ENCODE results near the gene GLB1L2.
A peak's percentile ranks its signal among the peaks of the same experiment; 100 is the strongest.

GLB1L2 gene

GRCh38 chr11:134349109-134349801 lies 17.5 kb downstream of the GLB1L2 start:
- no peak for DNase-seq

GRCh38 chr11:134349802-134350355 lies 18.1 kb downstream of the GLB1L2 start:
- DNase-seq: no peak

GRCh38 chr11:134350381-134350780 lies 18.6 kb downstream of the GLB1L2 start:
- no peak for DNase-seq

- DNase-seq: no peak
Observed at GRCh38 chr11:134352111-134352510, 20.3 kb downstream of the GLB1L2 start.

- DNase-seq: no peak
Observed at GRCh38 chr11:134355136-134355535, 23.3 kb downstream of the GLB1L2 start.

- no peak for DNase-seq
Observed at GRCh38 chr11:134355656-134356055, 23.9 kb downstream of the GLB1L2 start.

- no peak for DNase-seq
Observed at GRCh38 chr11:134356656-134357544, 25.1 kb downstream of the GLB1L2 start.

- DNase-seq: no peak
Observed at GRCh38 chr11:134357545-134357839, 25.7 kb downstream of the GLB1L2 start.

- no peak for DNase-seq
Observed at GRCh38 chr11:134358165-134358855, 26.5 kb downstream of the GLB1L2 start.

- DNase-seq: no peak
Observed at GRCh38 chr11:134358856-134359490, 27.2 kb downstream of the GLB1L2 start.

GRCh38 chr11:134359646-134360045 lies 27.9 kb downstream of the GLB1L2 start:
- no peak for DNase-seq

GRCh38 chr11:134360050-134360835 lies 28.5 kb downstream of the GLB1L2 start:
- DNase-seq: peak in 1 of 2 experiments; percentile 2

GRCh38 chr11:134361661-134362060 lies 29.9 kb downstream of the GLB1L2 start:
- DNase-seq: no peak

- no peak for DNase-seq
Observed at GRCh38 chr11:134362192-134362901, 30.6 kb downstream of the GLB1L2 start.

GRCh38 chr11:134363161-134363560 lies 31.4 kb downstream of the GLB1L2 start:
- DNase-seq: no peak

GRCh38 chr11:134363592-134363991 lies 31.8 kb downstream of the GLB1L2 start:
- no peak for DNase-seq

GRCh38 chr11:134364261-134364660 lies 32.5 kb downstream of the GLB1L2 start:
- DNase-seq: no peak

GRCh38 chr11:134365011-134365925 lies 33.5 kb downstream of the GLB1L2 start:
- no peak for DNase-seq

- no peak for DNase-seq
Observed at GRCh38 chr11:134366254-134366653, 34.5 kb downstream of the GLB1L2 start.

- no peak for DNase-seq
Observed at GRCh38 chr11:134367781-134368180, 36.0 kb downstream of the GLB1L2 start.

Data from NCI-H1930 (cell line).